ENCODE measurements around the gene LRRC75A. TPM values are rescaled to one million over a fixed set of nuclear protein-coding genes. Genes with fewer than 3 reads are reported as not detected.

Gene LRRC75A
- total RNA-seq: 1 to 10 TPM; 2.2 to 2.3 TPM

DNA sequence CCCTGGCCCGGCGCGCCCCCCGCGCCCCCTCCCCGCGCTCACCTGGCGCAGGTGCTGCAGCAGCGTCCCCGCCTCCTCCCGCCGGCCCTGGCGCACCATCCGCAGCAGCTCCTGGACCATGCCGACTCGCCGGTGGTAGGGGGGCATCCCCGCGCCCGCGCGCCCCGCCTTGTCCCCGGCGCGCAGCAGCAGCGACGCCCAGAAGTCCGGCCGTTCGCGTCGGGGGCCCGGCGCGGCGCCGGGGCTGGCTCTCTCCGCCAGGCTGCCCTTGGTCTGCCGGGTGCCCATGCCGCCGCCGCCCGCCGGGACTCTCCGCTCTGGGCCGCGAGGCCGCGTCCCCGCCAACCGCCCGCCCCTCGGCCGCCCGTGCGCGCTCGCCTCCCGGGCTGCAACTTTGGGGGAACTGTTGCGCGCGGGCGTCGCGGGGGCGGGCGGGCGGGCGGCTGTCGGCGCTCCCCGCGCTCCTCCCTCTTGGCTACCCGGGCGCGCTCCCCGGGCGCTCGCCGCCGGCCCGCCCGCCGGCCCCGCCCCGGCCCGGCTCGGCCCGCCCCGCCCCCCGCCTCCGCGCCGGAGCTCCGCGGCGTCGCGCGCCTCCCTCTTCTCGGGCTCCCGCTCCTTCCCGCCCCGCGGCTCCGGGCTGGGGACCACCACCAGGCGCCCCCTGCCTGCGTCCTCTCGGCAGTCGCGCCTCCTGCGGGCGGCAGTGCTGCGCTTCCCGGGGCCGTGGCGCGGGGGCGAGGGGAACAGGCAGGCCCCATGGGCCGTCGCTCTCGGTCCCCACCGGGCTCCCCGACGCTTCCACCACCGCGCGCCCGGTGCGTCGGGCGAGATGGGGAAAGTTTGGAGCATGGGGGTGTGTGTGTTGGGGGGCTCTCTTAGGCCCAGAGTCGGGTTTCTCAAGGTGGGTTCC lies at the start of gene LRRC75A:
Gene LRRC75A (minus strand): TSS at position 491 of the 910 bp plus-strand sequence. CDS start 203 bp downstream, at position 288.

DNA sequence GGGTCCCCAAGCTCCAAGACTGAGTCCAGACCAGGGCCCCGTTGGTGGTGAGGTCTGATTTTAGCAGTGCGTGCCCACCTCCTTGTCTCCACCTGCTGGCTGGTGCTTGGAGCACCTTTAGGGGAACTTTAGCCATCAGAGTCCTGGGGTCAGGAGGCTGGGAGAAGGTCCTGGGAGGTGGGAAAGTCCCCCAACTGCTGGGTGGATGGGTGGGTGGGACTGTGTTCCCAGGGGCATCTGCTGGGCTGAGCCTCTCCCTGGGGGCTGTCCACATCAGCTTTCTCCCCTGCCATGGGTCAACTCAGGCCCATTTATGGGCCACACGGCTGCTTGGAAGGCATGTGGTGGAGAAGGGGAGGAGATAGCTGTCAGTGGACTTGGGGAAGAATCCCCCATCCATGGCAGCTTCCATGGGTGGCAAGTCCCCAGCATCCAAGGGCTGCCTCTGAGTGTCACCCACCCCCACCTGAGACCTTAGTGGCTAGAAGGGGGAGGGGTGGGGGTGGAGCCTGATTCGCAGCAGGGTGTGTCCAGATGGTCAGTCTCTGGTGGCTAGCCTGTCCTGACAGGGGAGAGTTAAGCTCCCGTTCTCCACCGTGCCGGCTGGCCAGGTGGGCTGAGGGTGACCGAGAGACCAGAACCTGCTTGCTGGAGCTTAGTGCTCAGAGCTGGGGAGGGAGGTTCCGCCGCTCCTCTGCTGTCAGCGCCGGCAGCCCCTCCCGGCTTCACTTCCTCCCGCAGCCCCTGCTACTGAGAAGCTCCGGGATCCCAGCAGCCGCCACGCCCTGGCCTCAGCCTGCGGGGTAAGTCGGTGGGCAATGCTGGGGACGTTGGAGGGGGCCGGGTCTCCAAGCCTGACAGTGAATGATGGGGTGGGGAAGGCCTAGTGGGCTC lies 76.7 kb downstream of the LRRC75A start, which contains the start of gene TRPV2:
Gene TRPV2 (plus strand): TSS at position 541 of the 894 bp plus-strand sequence. CDS start 2,098 bp downstream, outside the sequence.

Other genes with a start within 250 kb of the LRRC75A start
- gene CENPV, start 138.7 kb downstream of the LRRC75A start, total RNA-seq: 10 to 100 TPM in 1 of 2 experiments, 1 to 10 TPM in 1; 8.1 to 10.9 TPM
- gene UBB, start 111.1 kb downstream of the LRRC75A start, total RNA-seq: 1,000 to 10,000 TPM; 1,170 to 1,224 TPM
- 100 to 1,000 TPM; 132 to 133 TPM for gene TRPV2, start 76.6 kb downstream of the LRRC75A start, total RNA-seq
- 1 to 10 TPM; 8.6 to 9.0 TPM for gene ZNF287, start 77.0 kb upstream of the LRRC75A start, total RNA-seq
- 1 to 10 TPM; 4.7 to 5.7 TPM for gene ZNF624, start 161.7 kb upstream of the LRRC75A start, total RNA-seq
- 1 to 10 TPM; 6.8 to 7.5 TPM for gene CCDC144A, start 198.0 kb upstream of the LRRC75A start, total RNA-seq

Data from activated naive CD4-positive, alpha-beta T cell treated with anti-CD3 and anti-CD28 coated beads, Interleukin-2, amount 10 ng/mL, durations not matched to agents 5 hours and 36 hours (primary cell).